GM18505 (cell line): ENCODE results near the gene LEF1.
A peak's percentile ranks its signal among the peaks of the same experiment; 100 is the strongest.
"Not testable (repeated sequence)": the region's sequence is repeated elsewhere in the genome, so short reads cannot be mapped to it uniquely, and the experiment has no call there.

Experiments used
- ATAC-seq: cut with Tn5 transposase; IDR thresholded peaks from one replicate; pipeline ENCODE4 v1.9.1; 2021; ENCODE audit not compliant: unreplicated experiment
- POLR2A ChIP-seq: IDR thresholded peaks from 4 replicates; pipeline ENCODE4 v1.6.1; 2011; ENCODE audit warnings: borderline replicate concordance; ENCODE audit not compliant: insufficient read depth, insufficient read length; ENCODE audit errors: extremely low read depth

Gene LEF1

DNA sequence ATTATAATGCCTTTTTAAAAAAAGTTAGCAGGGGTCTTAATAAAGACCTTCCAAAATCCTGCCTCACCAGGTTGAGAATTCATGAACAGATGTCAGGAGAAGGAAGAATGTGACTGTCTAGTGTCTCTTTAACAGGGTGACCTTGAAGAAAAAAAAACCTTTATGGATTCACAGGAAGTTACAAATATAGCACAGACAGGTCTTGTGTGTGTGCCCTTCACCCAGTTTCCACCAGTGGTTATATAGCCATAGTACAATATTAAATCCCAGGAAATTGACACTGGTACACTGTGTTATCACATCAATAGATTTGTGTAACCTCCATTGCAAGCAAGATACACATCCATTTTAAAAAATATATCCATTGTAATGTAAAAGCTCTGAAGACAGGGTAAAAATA, 135.4 kb downstream of the LEF1 start:
- no peak for ATAC-seq
- TF ChIP-seq POLR2A: no peak

GRCh38 chr4:108031427-108032083, 137.2 kb downstream of the LEF1 start:
- no peak for ATAC-seq
- TF ChIP-seq POLR2A: no peak

DNA sequence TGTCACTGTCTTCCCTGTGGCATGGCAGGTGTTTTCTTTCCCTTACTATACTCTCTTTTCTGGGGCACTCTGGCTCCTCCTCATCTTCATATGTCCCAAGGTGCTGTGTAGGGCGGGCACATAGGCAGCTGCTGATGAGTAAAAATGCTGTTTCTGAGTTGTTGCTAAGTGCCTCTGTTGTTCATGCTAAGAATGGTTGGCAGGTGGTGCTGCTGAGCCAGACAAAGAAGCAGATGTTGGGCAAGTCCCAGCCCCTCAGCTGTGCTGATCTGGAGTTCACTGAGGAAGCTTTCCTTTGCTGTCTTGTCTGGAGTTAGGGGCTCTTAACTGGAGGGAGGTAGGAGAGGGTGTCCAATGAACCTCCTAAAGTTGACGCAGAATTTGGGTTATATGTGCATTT, 138.4 kb downstream of the LEF1 start:
- TF ChIP-seq POLR2A: no peak
- ATAC-seq: peak; percentile 96

- no peak for ATAC-seq
- TF ChIP-seq POLR2A: no peak
Observed at GRCh38 chr4:108029731-108030130, 139.0 kb downstream of the LEF1 start.

- no peak for TF ChIP-seq POLR2A
- ATAC-seq: no peak
Observed at GRCh38 chr4:108029016-108029720, 139.6 kb downstream of the LEF1 start.

GRCh38 chr4:108024878-108025165, 143.9 kb downstream of the LEF1 start:
- TF ChIP-seq POLR2A: no peak
- no peak for ATAC-seq

GRCh38 chr4:108024085-108024877, 144.5 kb downstream of the LEF1 start:
- ATAC-seq: no peak
- no peak for TF ChIP-seq POLR2A

DNA sequence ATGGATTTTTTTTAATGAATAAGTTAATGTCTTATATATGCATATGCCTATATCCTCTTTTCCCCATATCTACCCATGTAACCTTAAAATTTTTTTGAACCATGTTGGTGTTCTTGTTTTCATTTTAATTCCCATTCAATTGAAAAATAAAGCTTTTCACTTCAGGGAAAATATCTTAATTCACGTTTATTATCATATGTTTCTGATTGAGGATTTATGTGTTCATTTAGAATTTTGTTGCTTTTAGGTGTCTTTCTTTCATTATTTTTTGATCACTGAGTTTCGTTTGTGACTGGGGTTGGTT, 149.9 kb downstream of the LEF1 start:
- no peak for ATAC-seq
- TF ChIP-seq POLR2A: no peak

DNA sequence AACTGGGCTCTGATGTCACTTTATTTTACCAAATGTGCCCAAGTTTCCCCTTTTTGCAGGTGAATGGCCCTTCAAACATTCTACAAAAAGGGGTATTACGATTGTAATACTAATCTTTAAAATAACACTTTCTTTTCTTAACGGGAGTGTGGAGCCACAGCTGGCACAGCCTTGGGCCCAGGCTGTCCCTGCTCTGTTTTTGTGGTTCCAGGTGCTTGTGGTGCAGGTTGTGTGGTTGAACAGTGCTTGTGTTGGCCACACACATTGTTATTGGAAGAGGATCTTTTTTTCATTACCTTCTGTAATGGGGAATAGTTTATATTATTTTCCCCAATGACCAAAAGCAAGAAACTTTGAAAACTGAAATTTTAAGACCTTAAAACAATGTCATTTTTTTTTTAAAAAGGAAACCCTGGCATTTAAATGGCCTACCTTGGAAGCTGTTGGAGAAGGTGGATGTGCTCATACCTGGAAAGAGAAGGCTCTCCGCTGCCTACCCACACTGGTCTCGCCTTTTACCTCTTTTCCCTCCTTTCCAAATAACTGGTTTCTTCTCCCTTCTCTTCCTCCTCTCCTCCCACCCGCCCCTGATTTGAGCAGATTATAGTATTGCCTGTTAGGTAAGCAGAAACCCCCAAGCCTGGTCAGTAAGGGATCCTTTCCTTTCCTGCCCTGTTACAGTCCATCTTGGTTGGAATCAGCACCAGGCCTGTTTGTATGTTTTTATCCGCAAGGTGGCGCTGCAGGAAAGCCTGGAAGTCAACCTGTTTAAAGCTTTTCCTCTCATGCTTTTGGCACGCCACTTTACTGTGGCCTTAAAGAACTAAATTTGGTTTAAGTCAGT, 150.5 kb downstream of the LEF1 start:
- TF ChIP-seq POLR2A: no peak
- peak; percentile 79 for ATAC-seq

DNA sequence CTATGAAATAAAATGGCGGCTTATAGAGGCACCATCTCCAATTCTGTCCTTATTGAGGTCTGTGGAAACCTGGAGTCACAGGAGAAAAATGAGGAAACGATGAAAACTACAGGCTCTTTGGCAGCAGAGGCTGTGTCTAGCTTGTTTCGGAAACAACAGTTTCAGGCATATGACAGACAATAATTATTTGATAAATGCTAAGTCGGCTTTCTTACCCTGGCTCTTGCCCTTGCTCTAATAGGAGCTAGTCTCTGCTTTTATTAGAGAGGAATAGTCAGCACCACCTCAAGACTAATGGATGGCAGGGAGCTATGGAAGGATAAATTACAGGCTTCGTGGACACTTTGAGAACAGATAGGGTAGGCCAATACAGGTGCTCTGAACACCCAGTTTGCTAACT, 154.8 kb downstream of the LEF1 start:
- TF ChIP-seq POLR2A: no peak
- ATAC-seq: no peak

DNA sequence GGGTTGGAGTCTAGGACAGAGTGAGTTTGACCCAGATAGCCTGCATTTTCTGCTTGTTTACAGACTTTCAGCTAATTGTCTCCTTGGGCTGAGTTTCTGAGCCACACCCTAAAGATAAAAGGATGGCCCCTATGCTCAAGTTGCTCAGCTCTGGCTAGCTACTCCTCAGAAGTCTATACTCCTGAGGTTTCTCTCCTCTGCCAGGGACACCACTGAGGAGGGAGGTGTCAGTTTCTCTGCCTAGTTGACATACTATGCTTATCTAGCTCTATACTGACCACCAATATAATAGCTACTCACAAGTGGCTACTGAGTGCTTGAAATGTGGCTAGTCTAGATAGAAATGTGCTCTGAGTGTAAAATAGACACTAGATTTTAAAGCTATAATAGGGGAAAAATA, 155.4 kb downstream of the LEF1 start:
- ATAC-seq: no peak

GRCh38 chr4:108012382-108012781, 156.3 kb downstream of the LEF1 start:
- not testable (repeated sequence) for ATAC-seq

More for the DNA sequence above, 155.4 kb downstream of the LEF1 start:
- TF ChIP-seq POLR2A: no peak

GRCh38 chr4:108010167-108010566, 158.6 kb downstream of the LEF1 start:
- no peak for TF ChIP-seq POLR2A
- no peak for ATAC-seq
